ENCODE data around the gene CRB3.

The CRB3 gene

DNA sequence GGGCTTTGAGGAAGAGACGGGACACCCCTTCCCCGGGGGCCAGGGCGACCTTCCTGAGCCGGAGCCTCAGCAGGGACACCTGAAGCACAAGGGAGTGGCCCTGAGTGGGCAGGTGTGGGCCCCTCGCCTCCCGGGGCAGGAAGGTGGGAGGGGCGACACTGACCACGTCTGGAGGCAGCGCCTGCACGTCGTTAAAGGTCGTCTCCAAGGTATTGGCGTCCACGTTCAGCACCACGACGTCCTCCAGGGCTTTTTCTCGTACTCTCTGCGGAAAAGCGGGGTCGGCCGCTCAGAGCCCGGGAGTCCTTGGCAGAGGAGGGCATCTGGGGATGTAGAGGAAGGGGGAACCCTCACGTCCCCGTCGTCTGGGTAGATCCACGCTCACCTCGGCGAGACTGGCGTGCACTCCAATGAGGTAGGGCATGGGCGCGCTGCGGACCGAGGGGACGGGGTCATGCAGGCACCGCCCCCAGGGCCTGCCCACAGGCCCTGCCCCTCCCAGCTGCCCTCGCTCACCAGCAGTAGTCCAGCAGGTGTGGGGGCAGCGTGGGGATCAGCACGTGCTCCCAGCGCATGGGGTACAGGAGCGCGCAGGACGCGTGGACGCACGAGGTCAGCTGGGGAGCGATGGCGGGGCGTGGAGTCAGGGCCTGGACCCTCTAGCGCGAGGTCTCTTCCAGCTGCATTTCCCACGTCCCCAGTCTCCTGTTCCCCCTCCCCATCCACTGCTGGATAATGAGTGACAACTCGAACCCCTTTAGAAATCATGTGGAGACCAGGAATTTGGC, 11.4 kb downstream of the CRB3 start:
- Histone ChIP-seq H3K27ac (ENCODE audit: low read length) (no peak overlapping the region), H3K9me3 (ENCODE audit: control insufficient read depth, low read depth, low read length) (no peaks in the 10 kb centered on the region), H3K9ac (ENCODE audit: low read length) (no peak overlapping the region), H3K36me3 (ENCODE audit: control insufficient read depth, low read depth, low read length) (no peaks in the 10 kb centered on the region), H3K4me1 (ENCODE audit: control insufficient read depth, low read depth, low read length) (peaks cover 3% of the 10 kb centered on the region), H3K27me3 (ENCODE audit: control insufficient read depth, insufficient read depth, low read length) (peaks cover 21% of the 10 kb centered on the region), H3K4me3 (ENCODE audit: low read length) (peak overlapping the region; percentile 71)

- Histone ChIP-seq H3K36me3 (ENCODE audit: control insufficient read depth, low read depth, low read length) (no peaks in the 10 kb centered on the region), H3K9me3 (ENCODE audit: control insufficient read depth, low read depth, low read length) (no peaks in the 10 kb centered on the region), H3K4me3 (ENCODE audit: low read length) (peak overlapping the region; percentile 71), H3K9ac (ENCODE audit: low read length) (no peak overlapping the region), H3K4me1 (ENCODE audit: control insufficient read depth, low read depth, low read length) (peaks cover under 1% of the 10 kb centered on the region), H3K27me3 (ENCODE audit: control insufficient read depth, insufficient read depth, low read length) (peaks cover 21% of the 10 kb centered on the region), H3K27ac (ENCODE audit: low read length) (no peak overlapping the region)
These were observed 12.3 kb downstream of the CRB3 start for GRCh38 chr19:6476155-6476895.

GRCh38 chr19:6476896-6477431, 12.9 kb downstream of the CRB3 start:
- no peak overlapping the region for H3K9ac ChIP-seq (ENCODE audit: low read length)
- H3K27me3 ChIP-seq (ENCODE audit: control insufficient read depth, insufficient read depth, low read length) = peaks cover 21% of the 10 kb centered on the region
- H3K4me3 ChIP-seq (ENCODE audit: low read length) = peak overlapping the region; percentile 71
- no peaks in the 10 kb centered on the region for H3K36me3 ChIP-seq (ENCODE audit: control insufficient read depth, low read depth, low read length)
- H3K9me3 ChIP-seq (ENCODE audit: control insufficient read depth, low read depth, low read length) = no peaks in the 10 kb centered on the region
- no peak overlapping the region for H3K27ac ChIP-seq (ENCODE audit: low read length)
- H3K4me1 ChIP-seq (ENCODE audit: control insufficient read depth, low read depth, low read length) = no peaks in the 10 kb centered on the region

GRCh38 chr19:6478815-6479214, 14.7 kb downstream of the CRB3 start:
- peaks cover 21% of the 10 kb centered on the region for H3K27me3 ChIP-seq (ENCODE audit: control insufficient read depth, insufficient read depth, low read length)
- no peak overlapping the region for H3K9ac ChIP-seq (ENCODE audit: low read length)
- no peak overlapping the region for H3K4me3 ChIP-seq (ENCODE audit: low read length)
- H3K36me3 ChIP-seq (ENCODE audit: control insufficient read depth, low read depth, low read length) = no peaks in the 10 kb centered on the region
- H3K9me3 ChIP-seq (ENCODE audit: control insufficient read depth, low read depth, low read length) = no peaks in the 10 kb centered on the region
- no peak overlapping the region for H3K27ac ChIP-seq (ENCODE audit: low read length)
- H3K4me1 ChIP-seq (ENCODE audit: control insufficient read depth, low read depth, low read length) = no peaks in the 10 kb centered on the region

DNA sequence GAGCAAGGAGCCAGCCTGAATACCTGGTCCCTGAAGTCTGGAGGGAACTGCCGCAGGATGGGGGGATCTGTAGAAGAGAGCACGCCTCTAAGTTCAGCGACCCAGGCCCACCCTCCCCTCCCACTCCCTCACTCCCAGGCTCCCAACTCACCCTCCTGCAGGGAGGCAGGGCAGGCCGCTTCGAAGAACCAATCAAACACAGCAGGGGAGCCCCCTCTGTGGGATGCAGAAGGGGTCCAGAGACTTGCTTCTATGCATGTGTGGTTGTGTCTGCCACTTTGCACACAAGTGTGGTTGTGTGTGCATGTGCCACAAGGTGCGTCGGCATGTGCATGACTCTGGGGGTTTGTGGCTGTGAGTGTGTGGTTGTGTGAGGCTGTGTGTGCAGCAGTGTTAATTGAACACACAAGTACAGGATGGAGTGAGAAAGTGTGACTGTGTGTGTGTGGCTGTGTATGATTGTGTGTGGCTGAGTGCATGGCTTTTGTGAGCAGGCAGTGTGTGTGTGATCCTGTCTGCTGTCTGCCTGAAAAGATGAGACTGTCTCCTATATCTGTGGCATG, 15.8 kb downstream of the CRB3 start:
- H3K36me3 ChIP-seq (ENCODE audit: control insufficient read depth, low read depth, low read length) = no peaks in the 10 kb centered on the region

GRCh38 chr19:6480848-6481415, 16.9 kb downstream of the CRB3 start:
- Histone ChIP-seq H3K27me3 (ENCODE audit: control insufficient read depth, insufficient read depth, low read length) (peaks cover under 1% of the 10 kb centered on the region), H3K4me1 (ENCODE audit: control insufficient read depth, low read depth, low read length) (no peaks in the 10 kb centered on the region), H3K36me3 (ENCODE audit: control insufficient read depth, low read depth, low read length) (no peaks in the 10 kb centered on the region), H3K27ac (ENCODE audit: low read length) (no peak overlapping the region), H3K9me3 (ENCODE audit: control insufficient read depth, low read depth, low read length) (no peaks in the 10 kb centered on the region), H3K9ac (ENCODE audit: low read length) (no peak overlapping the region), H3K4me3 (ENCODE audit: low read length) (no peak overlapping the region)

More for the DNA sequence above, 15.8 kb downstream of the CRB3 start:
- Histone ChIP-seq H3K4me3 (ENCODE audit: low read length) (no peak overlapping the region), H3K27ac (ENCODE audit: low read length) (no peak overlapping the region), H3K9ac (ENCODE audit: low read length) (no peak overlapping the region), H3K9me3 (ENCODE audit: control insufficient read depth, low read depth, low read length) (no peaks in the 10 kb centered on the region), H3K4me1 (ENCODE audit: control insufficient read depth, low read depth, low read length) (no peaks in the 10 kb centered on the region), H3K27me3 (ENCODE audit: control insufficient read depth, insufficient read depth, low read length) (peaks cover 10% of the 10 kb centered on the region)

- Histone ChIP-seq H3K4me1 (ENCODE audit: control insufficient read depth, low read depth, low read length) (no peaks in the 10 kb centered on the region), H3K27me3 (ENCODE audit: control insufficient read depth, insufficient read depth, low read length) (no peaks in the 10 kb centered on the region), H3K36me3 (ENCODE audit: control insufficient read depth, low read depth, low read length) (no peaks in the 10 kb centered on the region), H3K9ac (ENCODE audit: low read length) (no peak within 1 kb of the TSS), H3K9me3 (ENCODE audit: control insufficient read depth, low read depth, low read length) (no peaks in the 10 kb centered on the region), H3K27ac (ENCODE audit: low read length) (no peak within 1 kb of the TSS), H3K4me3 (ENCODE audit: low read length) (no peak within 1 kb of the TSS)
These were observed 17.7 kb downstream of the CRB3 start, which contains the start of gene DENND1C for GRCh38 chr19:6481541-6482342. Gene DENND1C, minus strand, starts transcription at chr19:6481787. Its CDS starts 92 bp downstream, at chr19:6481695.

DNA sequence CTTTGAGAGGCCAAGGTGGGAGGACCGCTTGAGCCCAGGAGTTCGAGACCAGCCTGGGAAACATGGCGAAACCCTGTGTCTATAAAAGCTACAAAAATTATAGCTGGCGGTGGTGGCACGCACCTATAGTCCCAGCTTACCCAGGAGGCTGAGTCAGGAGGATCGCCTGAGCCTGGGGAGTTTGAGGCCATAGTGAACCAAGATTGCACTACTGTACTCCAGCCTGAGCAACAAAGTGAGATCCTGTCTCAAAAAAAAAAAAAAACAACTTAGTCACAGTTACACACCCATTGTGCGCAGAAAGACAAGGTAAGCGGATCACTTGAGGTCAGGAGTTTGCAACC, 18.2 kb downstream of the CRB3 start:
- Histone ChIP-seq H3K27me3 (ENCODE audit: control insufficient read depth, insufficient read depth, low read length) (no peaks in the 10 kb centered on the region), H3K9me3 (ENCODE audit: control insufficient read depth, low read depth, low read length) (no peaks in the 10 kb centered on the region), H3K36me3 (ENCODE audit: control insufficient read depth, low read depth, low read length) (no peaks in the 10 kb centered on the region), H3K9ac (ENCODE audit: low read length) (no peak overlapping the region), H3K27ac (ENCODE audit: low read length) (no peak overlapping the region), H3K4me3 (ENCODE audit: low read length) (no peak overlapping the region), H3K4me1 (ENCODE audit: control insufficient read depth, low read depth, low read length) (no peaks in the 10 kb centered on the region)

- H3K4me3 ChIP-seq (ENCODE audit: low read length) = no peak overlapping the region
- no peaks in the 10 kb centered on the region for H3K4me1 ChIP-seq (ENCODE audit: control insufficient read depth, low read depth, low read length)
- H3K9ac ChIP-seq (ENCODE audit: low read length) = no peak overlapping the region
- H3K36me3 ChIP-seq (ENCODE audit: control insufficient read depth, low read depth, low read length) = no peaks in the 10 kb centered on the region
- H3K27me3 ChIP-seq (ENCODE audit: control insufficient read depth, insufficient read depth, low read length) = no peaks in the 10 kb centered on the region
- no peak overlapping the region for H3K27ac ChIP-seq (ENCODE audit: low read length)
- H3K9me3 ChIP-seq (ENCODE audit: control insufficient read depth, low read depth, low read length) = no peaks in the 10 kb centered on the region
These were observed 19.2 kb downstream of the CRB3 start for GRCh38 chr19:6483235-6483634.

DNA sequence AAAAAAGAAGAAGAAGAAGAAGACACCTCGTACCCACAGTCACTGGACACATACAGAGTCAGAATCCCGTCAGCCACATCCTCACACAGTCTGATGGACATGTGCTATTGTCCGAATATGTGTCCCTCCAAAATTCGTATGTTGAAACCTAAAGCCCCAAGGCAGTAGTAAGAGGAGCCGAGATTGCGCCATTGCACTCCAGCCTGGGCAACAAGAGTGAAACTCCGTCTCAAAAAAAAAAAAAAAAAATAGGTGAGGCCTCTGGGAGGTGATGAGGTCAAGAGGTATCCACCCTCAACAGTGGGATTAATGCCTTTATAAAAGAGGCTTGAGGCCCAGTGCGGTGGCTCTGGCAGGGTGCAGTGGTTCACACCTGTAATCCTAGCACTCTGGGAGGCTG, 20.2 kb downstream of the CRB3 start:
- no peak overlapping the region for H3K9ac ChIP-seq (ENCODE audit: low read length)
- H3K4me3 ChIP-seq (ENCODE audit: low read length) = no peak overlapping the region
- no peaks in the 10 kb centered on the region for H3K27me3 ChIP-seq (ENCODE audit: control insufficient read depth, insufficient read depth, low read length)
- H3K36me3 ChIP-seq (ENCODE audit: control insufficient read depth, low read depth, low read length) = no peaks in the 10 kb centered on the region
- no peak overlapping the region for H3K27ac ChIP-seq (ENCODE audit: low read length)
- no peaks in the 10 kb centered on the region for H3K9me3 ChIP-seq (ENCODE audit: control insufficient read depth, low read depth, low read length)
- no peaks in the 10 kb centered on the region for H3K4me1 ChIP-seq (ENCODE audit: control insufficient read depth, low read depth, low read length)

- Histone ChIP-seq H3K9ac (ENCODE audit: low read length) (no peak overlapping the region), H3K36me3 (ENCODE audit: control insufficient read depth, low read depth, low read length) (no peaks in the 10 kb centered on the region), H3K27me3 (ENCODE audit: control insufficient read depth, insufficient read depth, low read length) (no peaks in the 10 kb centered on the region), H3K4me3 (ENCODE audit: low read length) (no peak overlapping the region), H3K27ac (ENCODE audit: low read length) (no peak overlapping the region), H3K4me1 (ENCODE audit: control insufficient read depth, low read depth, low read length) (no peaks in the 10 kb centered on the region), H3K9me3 (ENCODE audit: control insufficient read depth, low read depth, low read length) (no peaks in the 10 kb centered on the region)
These were observed 20.8 kb downstream of the CRB3 start for GRCh38 chr19:6484831-6485230.

Data from iPS-18a (cell line).